ENCODE measurements around the gene EFNA1. TPM values are rescaled to one million over a fixed set of nuclear protein-coding genes. Genes with fewer than 3 reads are reported as not detected.

Gene EFNA1
- total and polyA plus RNA-seq, 2 experiments from 2014 or later: 3.2 to 5.1 TPM

- Histone ChIP-seq H3K9me2 (ENCODE audit: insufficient read depth) (no peaks in the 10 kb centered on the region), H3K4me2 (peak overlapping the region; percentile 76), H3K27me3 (ENCODE audit: insufficient read depth) (peaks cover 54% of the 10 kb centered on the region), H3K4me3 (peak overlapping the region; percentile 88), H3K79me2 (replicated peaks; ENCODE audit: insufficient read depth) (no peaks in the 10 kb centered on the region), H3K27ac (ENCODE audit: low read depth) (no peak overlapping the region), H3K4me1 (ENCODE audit: insufficient read depth) (peaks cover 24% of the 10 kb centered on the region), H3K36me3 (ENCODE audit: insufficient read depth) (no peaks in the 10 kb centered on the region), H2AFZ (no peak overlapping the region), H3F3A (replicated peaks; ENCODE audit: low read depth) (peaks cover 18% of the 10 kb centered on the region; the same call in 1 of the 2 replicates), H4K20me1 (replicated peaks; ENCODE audit: insufficient read depth) (peaks cover 6% of the 10 kb centered on the region; the same call in 1 of the 2 replicates)
- TF ChIP-seq ETS1 (IDR thresholded peaks at IDR 0.05) (no peak), STAT1 (IDR thresholded peaks at IDR 0.05; ENCODE audit: unreplicated experiment) (no peak), REST (IDR thresholded peaks at IDR 0.05; ENCODE audit: unreplicated experiment) (no peak), EZH2 (IDR thresholded peaks at IDR 0.05; ENCODE audit: low read depth, unreplicated experiment) (peak; percentile 40), CTCF (conservative IDR thresholded peaks at IDR 0.05; ENCODE audit: low read depth in 2 of 2) (peak in 1 of 2 experiments; percentile 53; a peak in 2 of 4 replicates), EZH2phosphoT487 (IDR thresholded peaks at IDR 0.05; ENCODE audit: unreplicated experiment) (no peak), ZNF462 (CRISPR knock-in tag; IDR thresholded peaks at IDR 0.05) (no peak), JUNB (IDR thresholded peaks at IDR 0.05; ENCODE audit: unreplicated experiment) (peak; percentile 32)
- Mint-ChIP-seq H3K9me3 (no peaks in the 10 kb centered on the region), H3K27me3 (ENCODE audit: insufficient read depth, low read depth, poor library complexity) (peaks cover 73% of the 10 kb centered on the region), H3K27ac (0 out of 2 replicates have a peak overlapping the region, but pooled peaks have one; percentile 86), H3K4me3 (peak overlapping the region; percentile 95), H3K36me3 (ENCODE audit: low read depth) (no peaks in the 10 kb centered on the region; the same call in 2 of the 3 replicates), H3K4me1 (peaks cover 47% of the 10 kb centered on the region)
- DNase-seq (ENCODE audit: low spot score) (no peak), ATAC-seq (no peak)
These were observed 43.6 kb upstream of the EFNA1 start for GRCh38 chr1:155083865-155084721.

Measured in GM23338 (cell line).